Panc1 (cell line): Measurements from ENCODE around the gene ATP2A3.

Experiments
- CTCF ChIP-seq: fragments of 450-650 bp; IDR thresholded peaks from 2 replicates; pipeline ENCODE4 v1.5.1; 2017; ENCODE audit warnings: mild to moderate bottlenecking
- POLR2AphosphoS5 ChIP-seq: IDR thresholded peaks from 2 replicates; pipeline ENCODE4 v1.6.1; 2012; ENCODE audit warnings: mild to moderate bottlenecking, low read depth, low read length, moderate library complexity
- REST ChIP-seq, 2 experiments: IDR thresholded peaks; 2 replicates each; pipeline ENCODE4 v1.6.1; 2011 to 2012; ENCODE audit warnings: low read depth in 2 of 2, control low read depth in 1 of 2, low read length in 1 of 2, mild to moderate bottlenecking in 1 of 2, moderate library complexity in 1 of 2; ENCODE audit not compliant: insufficient read depth in 1 of 2
- TCF7L2 ChIP-seq: IDR thresholded peaks from 2 replicates; pipeline ENCODE4 v1.6.1; 2011; ENCODE audit warnings: mild to moderate bottlenecking, low read depth, low read length, inconsistent platforms

- TF ChIP-seq CTCF = no peak
- TF ChIP-seq REST (IDR thresholded peaks at IDR 0.05; ENCODE audit: insufficient read depth in 1 of 2, low read depth in 2 of 2, low read length in 1 of 2) = no peak
- no peak for TF ChIP-seq TCF7L2
- TF ChIP-seq POLR2AphosphoS5 = no peak
These were observed 13.2 kb downstream of the ATP2A3 start for GRCh38 chr17:3951003-3951402.
